SU-DHL-6 (cell line): ENCODE data around the gene PSG5.
"Not testable (repeated sequence)": the region's sequence is repeated elsewhere in the genome, so short reads cannot be mapped to it uniquely, and the experiment has no call there.

Experiments
- CTCF ChIP-seq: fragments of 200-600 bp; sonication (generic); IDR thresholded peaks from one replicate; pipeline ENCODE4 v1.5.1; 2017; ENCODE audit warnings: antibody characterized with exemption, mild to moderate bottlenecking, low read length, moderate library complexity; ENCODE audit not compliant: insufficient read depth, poor library complexity, severe bottlenecking
- EZH2phosphoT487 ChIP-seq: fragments of 200-600 bp; sonication (generic), shearing (Covaris generic); conservative IDR thresholded peaks from 2 replicates; pipeline ENCODE4 v1.6.1; 2018; ENCODE audit warnings: mild to moderate bottlenecking, antibody characterized with exemption, low read length, moderate library complexity, mixed read lengths

DNA sequence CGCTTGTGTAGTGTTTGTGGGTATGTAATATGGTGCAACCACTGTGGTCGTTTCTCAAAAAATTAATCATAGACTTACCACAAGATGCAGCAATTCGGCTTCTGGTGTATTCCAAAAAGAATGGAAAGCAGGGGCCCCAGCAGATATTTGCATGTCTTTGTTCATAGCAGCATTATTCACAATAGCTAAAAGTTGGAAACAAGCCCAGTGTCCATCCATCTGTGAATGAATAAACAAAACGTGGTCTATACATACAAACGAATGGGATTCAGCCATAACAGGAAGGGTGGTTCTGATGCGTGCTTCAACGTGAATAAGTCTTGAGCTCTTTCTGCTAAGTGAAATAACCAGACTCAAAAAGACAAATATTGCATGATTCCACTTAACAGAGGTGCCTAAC lies 36.5 kb downstream of the PSG5 start:
- not testable (repeated sequence) for TF ChIP-seq CTCF, EZH2phosphoT487
